Brain pericyte (primary cell): ENCODE measurements around the gene MTG2.

Experiments used
- DNase-seq: peaks from one replicate; pipeline ENCODE4 v3.0.0-alpha.2; 2012; ENCODE audit warnings: low read depth, low spot score

Gene MTG2

DNA sequence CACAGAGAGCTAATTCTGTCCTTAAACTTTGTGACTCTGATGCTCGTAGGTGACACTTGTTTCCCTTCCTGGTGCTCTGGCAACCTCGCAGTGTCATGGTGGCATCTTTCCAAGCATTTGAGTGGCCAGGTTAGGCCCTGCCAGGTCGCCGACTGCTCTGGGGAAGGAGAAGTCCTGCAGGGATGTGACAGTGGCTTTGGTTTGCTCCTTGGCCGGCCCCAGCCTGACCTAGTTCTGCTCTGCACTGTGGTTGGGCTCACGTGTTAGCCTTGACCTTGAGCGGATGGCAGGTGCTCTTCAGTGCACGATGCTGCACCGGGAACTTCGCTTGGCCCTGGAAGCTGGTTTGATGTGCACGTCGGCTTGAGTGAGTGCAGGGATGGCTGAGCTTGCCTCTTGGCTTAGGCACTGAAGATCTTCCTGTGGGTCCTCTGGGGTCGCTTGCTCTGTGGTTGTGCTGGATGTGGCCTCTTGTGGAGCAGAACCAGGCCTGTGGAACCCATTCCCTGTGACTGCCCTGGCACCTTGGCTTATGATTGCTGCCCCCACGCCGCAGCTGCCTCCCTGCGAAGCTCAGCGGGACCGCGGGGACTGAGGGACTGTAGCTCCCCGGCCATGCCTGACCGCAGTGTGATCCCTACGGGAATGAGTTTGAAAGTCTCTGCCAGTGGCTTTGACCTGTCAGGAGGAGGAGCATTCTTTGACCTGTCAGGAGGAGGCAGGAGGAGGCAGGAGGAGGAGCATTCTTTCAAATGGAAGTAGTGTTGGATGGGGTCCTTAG lies 64.2 kb downstream of the MTG2 start:
- DNase-seq, result no peak

DNA sequence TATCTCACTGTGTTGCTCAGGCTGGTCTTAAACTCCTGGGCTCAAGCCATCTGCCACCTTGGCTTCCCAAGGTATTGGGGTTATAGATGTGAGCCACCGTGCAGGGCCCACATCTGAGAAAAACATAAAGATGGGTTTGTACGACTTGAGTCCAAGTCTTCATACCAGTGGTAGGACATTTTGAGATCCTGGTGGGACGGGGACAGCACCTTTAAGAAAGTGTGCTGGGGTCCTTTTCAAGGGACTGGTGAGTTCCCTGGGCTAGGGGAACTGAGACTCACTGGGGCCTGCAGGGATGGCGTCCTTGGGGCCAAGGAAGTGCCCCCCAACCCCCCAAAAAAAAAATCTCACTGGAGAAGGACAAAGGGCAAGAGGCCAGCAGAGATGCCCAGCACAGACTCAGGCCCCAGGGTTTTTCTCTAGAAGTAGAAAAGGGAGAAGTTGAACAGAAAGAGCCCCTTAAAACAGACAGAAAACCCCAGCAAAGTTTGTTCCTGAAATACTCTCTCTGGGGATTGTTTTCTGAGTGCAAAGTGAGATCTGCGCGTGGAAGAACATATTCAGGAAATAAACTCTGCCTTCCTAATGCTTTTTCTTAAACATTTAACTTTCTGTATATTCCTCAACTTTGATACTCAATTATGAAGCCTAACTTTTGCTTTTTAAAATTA lies 66.2 kb downstream of the MTG2 start:
- DNase-seq, result no peak

DNA sequence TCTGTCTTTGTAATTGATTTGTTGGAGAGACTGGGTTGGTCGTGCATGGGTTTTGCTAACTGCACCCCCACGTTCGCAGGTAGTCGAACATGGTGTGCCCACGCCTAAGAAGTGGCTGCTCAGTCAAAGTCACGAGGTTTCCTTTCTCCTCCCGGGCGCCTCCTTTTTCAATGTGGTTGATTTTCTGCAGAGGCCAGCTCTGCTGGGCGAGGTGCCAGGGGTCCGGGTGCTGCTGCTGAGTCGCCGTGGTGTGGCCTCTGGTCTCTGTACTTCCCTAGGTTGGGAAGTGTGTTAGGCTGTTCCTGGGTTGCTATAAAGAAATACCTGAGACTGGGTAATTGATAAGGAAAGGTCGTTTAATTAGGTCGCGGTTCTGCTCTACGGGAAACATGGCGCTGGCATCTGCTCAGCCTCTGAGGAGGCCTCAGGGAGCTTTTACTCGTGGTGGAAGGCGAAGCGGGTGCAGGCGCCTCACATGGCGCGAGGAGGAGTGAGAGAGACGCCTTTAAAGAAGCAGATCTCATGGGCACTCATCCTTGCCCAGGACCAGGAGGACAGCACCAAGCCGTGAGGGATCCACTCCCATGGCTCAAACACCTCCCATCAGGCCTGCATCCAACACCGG lies 69.6 kb downstream of the MTG2 start:
- DNase-seq, result no peak
